MCF 10A (cell line): ENCODE data around the gene COQ8B. TPM values are rescaled to one million over a fixed set of nuclear protein-coding genes. Genes with fewer than 3 reads are reported as not detected.

Experiments
- BruUV-seq: library from RNA; stranded (reverse); fragments of 400-500 nt; replicated peaks from 2 replicates; lab custom pipeline; 2021; lab: Mats Ljungman, UMichigan
- CTCF ChIA-PET: fragments of 300-600 bp; sonication (Branson Sonifier 250); formaldehyde crosslinking; extraction: SDS; loops from one replicate; lab custom pipeline; 2021; ENCODE audit warnings: antibody characterized with exemption, inconsistent platforms; lab: Yijun Ruan, JAX
- POLR2A ChIA-PET: fragments of 300-600, 350-650 bp; sonication (Branson Sonifier 250); formaldehyde crosslinking; extraction: SDS; loops from one replicate; lab custom pipeline; 2020; ENCODE audit warnings: antibody characterized with exemption, inconsistent platforms; lab: Yijun Ruan, JAX
- DNase-seq: peaks from one replicate; pipeline ENCODE4 v3.0.0-alpha.2; 2018; ENCODE audit not compliant: unreplicated experiment
- H3K27ac Mint-ChIP-seq: one replicate; pipeline ENCODE4 v1.8.0; 2022; ENCODE audit warnings: mild to moderate bottlenecking, low read depth, mixed read lengths; ENCODE audit not compliant: unreplicated experiment
- H3K27me3 Mint-ChIP-seq: one replicate; pipeline ENCODE4 v1.8.0; 2022; ENCODE audit warnings: mixed read lengths; ENCODE audit not compliant: insufficient read depth, unreplicated experiment
- H3K36me3 Mint-ChIP-seq: one replicate; pipeline ENCODE4 v1.8.0; 2022; ENCODE audit warnings: mild to moderate bottlenecking, moderate library complexity, mixed read lengths; ENCODE audit not compliant: insufficient read depth, unreplicated experiment
- H3K4me1 Mint-ChIP-seq: one replicate; pipeline ENCODE4 v1.8.0; 2022; ENCODE audit warnings: mixed read lengths; ENCODE audit not compliant: insufficient read depth, unreplicated experiment
- H3K4me3 Mint-ChIP-seq: one replicate; pipeline ENCODE4 v1.8.0; 2022; ENCODE audit warnings: mild to moderate bottlenecking, moderate library complexity, mixed read lengths; ENCODE audit not compliant: unreplicated experiment
- H3K9me3 Mint-ChIP-seq: one replicate; pipeline ENCODE4 v1.8.0; 2022; ENCODE audit warnings: mixed read lengths; ENCODE audit not compliant: unreplicated experiment
- intact Hi-C: fragments of 100-400 bp; cut with micrococcal nuclease; formaldehyde crosslinking; loops from 2 replicates; pipeline ENCODE4 v1.14.1; 2022
- total RNA-seq: library from RNA; stranded (reverse); gene quantifications from 2 replicates; pipeline ENCODE4 v1.2.3, GENCODE V29; 2022
- TF ChIP-seq, protein P1 (sequence below): fragments of 200-600 bp; IDR thresholded peaks from one replicate; pipeline ENCODE4 v1.8.0; 2022; ENCODE audit warnings: antibody characterized with exemption, mild to moderate bottlenecking; ENCODE audit not compliant: unreplicated experiment

The COQ8B gene
- total RNA-seq, 1 experiment from 2014 or later, result 46.7 TPM

DNA sequence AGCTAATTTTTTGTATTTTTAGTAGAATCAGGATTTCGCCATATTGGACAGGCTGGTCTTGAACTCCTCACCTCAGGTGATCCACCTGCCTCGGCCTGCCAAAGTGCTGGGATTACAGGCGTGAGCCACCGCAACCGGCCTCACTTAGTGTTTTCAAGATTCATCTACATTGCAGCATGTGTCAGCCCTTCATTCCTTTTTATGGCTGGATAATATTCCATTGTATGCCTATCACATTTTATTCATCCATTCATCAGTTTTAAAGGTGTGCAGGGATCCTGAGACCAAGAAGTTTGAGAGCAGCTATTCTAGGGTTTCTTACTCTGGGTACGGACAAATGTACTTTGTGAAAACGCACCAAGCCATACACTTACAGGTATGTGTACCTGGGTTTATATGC lies 9.1 kb downstream of the COQ8B start:
- peaks cover 83% of the 10 kb centered on the region for H3K36me3 Mint-ChIP-seq
- ChIA-PET POLR2A (interaction anchor here (0.6 to 1.0 kb wide), 2 partner anchors 9 to 17 kb away, joined by 3 read pairs; partner anchors contain the start of genes COQ8B, ITPKC and NUMBL), CTCF (interaction anchor here (0.6 kb wide), 1 partner anchor 17 kb away, joined by 3 read pairs; the partner anchor contains the start of gene NUMBL)
- intact Hi-C loops, result no loop called here
- DNase-seq, result no peak
- no peak overlapping the region for H3K4me3 Mint-ChIP-seq
- no peaks in the 10 kb centered on the region for H3K9me3 Mint-ChIP-seq
- no TSS peak for BruUV-seq
- H3K27ac Mint-ChIP-seq, result no peak overlapping the region
- H3K27me3 Mint-ChIP-seq, result no peaks in the 10 kb centered on the region
- peaks cover 11% of the 10 kb centered on the region for H3K4me1 Mint-ChIP-seq
- TF ChIP-seq, protein P1, sequence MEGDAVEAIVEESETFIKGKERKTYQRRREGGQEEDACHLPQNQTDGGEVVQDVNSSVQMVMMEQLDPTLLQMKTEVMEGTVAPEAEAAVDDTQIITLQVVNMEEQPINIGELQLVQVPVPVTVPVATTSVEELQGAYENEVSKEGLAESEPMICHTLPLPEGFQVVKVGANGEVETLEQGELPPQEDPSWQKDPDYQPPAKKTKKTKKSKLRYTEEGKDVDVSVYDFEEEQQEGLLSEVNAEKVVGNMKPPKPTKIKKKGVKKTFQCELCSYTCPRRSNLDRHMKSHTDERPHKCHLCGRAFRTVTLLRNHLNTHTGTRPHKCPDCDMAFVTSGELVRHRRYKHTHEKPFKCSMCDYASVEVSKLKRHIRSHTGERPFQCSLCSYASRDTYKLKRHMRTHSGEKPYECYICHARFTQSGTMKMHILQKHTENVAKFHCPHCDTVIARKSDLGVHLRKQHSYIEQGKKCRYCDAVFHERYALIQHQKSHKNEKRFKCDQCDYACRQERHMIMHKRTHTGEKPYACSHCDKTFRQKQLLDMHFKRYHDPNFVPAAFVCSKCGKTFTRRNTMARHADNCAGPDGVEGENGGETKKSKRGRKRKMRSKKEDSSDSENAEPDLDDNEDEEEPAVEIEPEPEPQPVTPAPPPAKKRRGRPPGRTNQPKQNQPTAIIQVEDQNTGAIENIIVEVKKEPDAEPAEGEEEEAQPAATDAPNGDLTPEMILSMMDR, result no peak

DNA sequence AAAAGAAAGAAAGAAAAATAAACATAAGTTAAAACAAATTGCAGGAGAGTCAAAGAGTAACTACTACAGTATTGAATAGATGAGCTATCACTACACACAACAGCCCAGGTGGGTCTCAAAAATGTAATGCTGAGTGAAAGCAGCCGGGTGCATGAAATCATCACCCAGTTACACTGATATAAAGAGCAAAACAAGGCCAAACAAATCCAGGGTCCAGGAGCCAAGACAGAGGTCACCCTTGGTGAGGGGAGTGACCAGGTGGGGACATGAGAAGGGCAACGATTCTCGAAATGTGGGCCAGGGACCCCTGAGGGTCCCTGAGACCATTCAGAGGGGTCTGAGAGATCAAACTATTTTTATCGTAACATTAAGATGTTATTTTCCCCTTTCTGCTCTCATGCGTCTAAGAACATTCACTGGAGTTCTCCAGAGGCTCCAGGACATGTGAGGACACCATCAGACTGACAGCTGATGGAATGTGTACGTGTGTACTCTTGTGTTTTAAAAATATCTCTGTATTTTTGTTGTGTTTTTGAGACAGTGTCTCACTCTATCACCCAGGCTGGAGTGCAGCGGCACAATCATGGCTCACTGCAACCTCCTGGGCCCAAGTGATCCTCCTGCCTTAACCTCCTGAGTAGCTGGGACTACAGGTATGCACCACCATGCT lies 10.6 kb downstream of the COQ8B start:
- no peaks in the 10 kb centered on the region for H3K9me3 Mint-ChIP-seq

DNA sequence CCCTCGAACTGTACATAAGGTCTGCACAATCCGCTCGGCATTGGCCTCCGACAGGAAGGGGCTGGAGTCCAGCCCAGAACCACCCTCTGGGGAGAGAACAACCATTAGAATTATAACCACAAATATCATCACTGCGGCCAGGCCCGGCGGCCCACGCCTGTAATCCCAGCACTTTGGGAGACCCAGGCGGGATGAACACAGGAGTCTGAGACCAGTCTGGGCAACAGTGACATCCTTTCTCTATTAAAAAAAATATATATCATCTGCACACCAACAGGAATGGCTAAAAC lies 11.4 kb downstream of the COQ8B start:
- H3K4me3 Mint-ChIP-seq, result no peak overlapping the region
- CTCF ChIA-PET, result interaction anchor here (0.6 kb wide), 1 partner anchor 38 kb away, joined by 3 read pairs; no protein-coding TSS in a partner anchor
- no peaks in the 10 kb centered on the region for H3K27me3 Mint-ChIP-seq
- POLR2A ChIA-PET, result no interaction called here
- H3K36me3 Mint-ChIP-seq, result peaks cover 89% of the 10 kb centered on the region
- intact Hi-C loops, result no loop called here
- no peak for DNase-seq
- no TSS peak for BruUV-seq
- no peak overlapping the region for H3K27ac Mint-ChIP-seq
- no peaks in the 10 kb centered on the region for H3K9me3 Mint-ChIP-seq
- H3K4me1 Mint-ChIP-seq, result peaks cover 3% of the 10 kb centered on the region
- TF ChIP-seq, protein P1, result no peak

More for the DNA sequence above, 10.6 kb downstream of the COQ8B start:
- intact Hi-C loops, result no loop called here
- Mint-ChIP-seq H3K4me1 (peaks cover 4% of the 10 kb centered on the region), H3K36me3 (peaks cover 90% of the 10 kb centered on the region), H3K4me3 (no peak overlapping the region), H3K27ac (no peak overlapping the region), H3K27me3 (no peaks in the 10 kb centered on the region)
- DNase-seq, result no peak
- ChIA-PET CTCF (no interaction called here), POLR2A (interaction anchor here (0.6 to 1.0 kb wide), 3 partner anchors 10 to 25 kb away, joined by 3 to 4 read pairs (median 4); partner anchors contain the start of genes COQ8B, ITPKC and NUMBL)
- TF ChIP-seq, protein P1, result no peak
- BruUV-seq, result no TSS peak

DNA sequence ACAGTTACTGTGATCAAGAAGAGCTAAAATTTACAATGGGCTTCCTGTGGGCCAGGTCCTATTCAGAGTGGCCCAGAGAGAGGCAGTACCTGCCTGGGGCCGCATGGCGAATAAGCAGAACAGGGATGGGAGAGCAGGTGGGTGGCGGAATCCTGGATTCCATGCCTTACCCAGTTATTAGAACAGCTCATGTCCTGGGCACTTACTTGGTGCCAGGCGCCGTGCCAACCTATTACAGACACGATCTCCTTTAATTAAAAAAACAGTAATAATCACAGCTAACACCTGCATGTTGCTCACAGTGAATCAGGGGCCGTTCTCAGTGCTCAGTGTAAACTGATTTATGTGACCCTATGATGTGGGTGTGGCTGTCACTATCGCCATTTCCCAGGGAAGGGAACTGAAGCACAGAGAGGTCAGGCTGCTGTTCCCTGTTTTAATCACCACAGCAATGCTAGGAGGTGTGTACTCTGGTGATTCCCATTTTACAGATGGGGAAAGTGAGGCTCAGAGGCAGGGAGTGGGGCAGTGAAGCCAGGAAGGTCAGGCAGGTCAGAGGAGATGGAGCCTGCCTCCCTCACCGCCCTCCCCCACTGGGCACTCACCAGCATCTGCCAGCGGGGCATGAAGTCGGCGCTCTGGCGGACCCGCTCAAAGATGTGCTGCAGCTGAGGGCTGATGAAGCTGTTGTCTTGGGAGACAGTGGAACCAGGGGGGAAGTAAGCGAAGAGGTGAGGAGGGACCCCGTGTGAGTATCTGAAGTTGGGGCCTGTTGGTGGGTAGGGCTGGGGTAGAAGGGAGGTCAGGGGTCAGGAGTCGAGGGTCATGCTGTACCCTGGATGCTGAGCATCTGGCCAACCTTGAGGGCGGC lies 12.0 kb downstream of the COQ8B start:
- no peaks in the 10 kb centered on the region for H3K9me3 Mint-ChIP-seq
- H3K4me1 Mint-ChIP-seq, result peaks cover 3% of the 10 kb centered on the region
- CTCF ChIA-PET, result interaction anchor here (0.6 to 1.4 kb wide), 4 partner anchors 12 to 94 kb away, joined by 3 to 4 read pairs (median 3); partner anchors contain the start of gene EGLN2
- intact Hi-C loops, result no loop called here
- no TSS peak for BruUV-seq
- TF ChIP-seq, protein P1, result no peak
- POLR2A ChIA-PET, result interaction anchor here (1.2 kb wide), 1 partner anchor 12 kb away, joined by 5 read pairs; the partner anchor contains the start of genes COQ8B and ITPKC
- DNase-seq, result no peak
- H3K36me3 Mint-ChIP-seq, result peaks cover 90% of the 10 kb centered on the region
- peak overlapping the region; percentile 27 for H3K27ac Mint-ChIP-seq
- H3K27me3 Mint-ChIP-seq, result no peaks in the 10 kb centered on the region
- no peak overlapping the region for H3K4me3 Mint-ChIP-seq
